ENCODE results near the gene CBR1.

CBR1 gene

GRCh38 chr21:36113647-36114428, 44.0 kb downstream of the CBR1 start:
- Histone ChIP-seq H3K27me3 (replicated peaks) (no peaks in the 10 kb centered on the region), H3K27ac (no peak overlapping the region), H3K4me3 (ENCODE audit: low read depth, low read length) (no peak overlapping the region), H3K36me3 (replicated peaks) (no peaks in the 10 kb centered on the region)
- in situ Hi-C loops (cut with HindIII; ENCODE audit: low pct_ligation_motif_present, low sequenced_read_pairs), result no loop called here
- no peak for DNase-seq
- TF ChIP-seq CTCF (IDR thresholded peaks at IDR 0.05; ENCODE audit: low read depth, low read length, missing control alignments), result no peak

DNA sequence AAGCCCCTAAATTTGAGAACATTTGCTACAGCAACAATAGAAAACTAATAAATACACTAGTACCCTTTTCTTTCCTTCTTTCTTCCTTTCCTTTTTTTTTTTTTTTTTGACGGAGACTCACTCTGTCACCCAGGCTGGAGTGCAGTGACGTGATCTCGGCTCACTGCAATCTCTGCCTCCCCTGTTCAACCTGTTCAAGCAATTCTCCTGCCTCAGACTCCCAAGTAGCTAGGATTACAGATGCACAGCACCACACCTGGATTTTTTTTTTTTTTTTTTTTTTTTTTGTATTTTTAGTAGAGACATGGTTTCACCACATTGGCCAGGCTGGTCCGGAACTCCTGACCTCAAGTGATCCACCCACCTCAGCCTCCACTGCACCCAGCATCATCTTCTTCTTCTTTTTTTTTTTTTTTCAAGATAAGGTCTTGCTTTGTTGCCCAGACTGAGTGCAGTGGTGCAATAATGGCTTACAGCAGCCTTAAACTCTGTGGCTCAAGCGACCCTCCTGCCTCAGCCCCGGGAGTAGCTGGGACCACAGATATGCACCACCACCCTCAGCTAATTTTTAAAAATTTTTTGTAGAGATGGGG, 45.4 kb downstream of the CBR1 start:
- Histone ChIP-seq H3K27ac (no peak overlapping the region), H3K27me3 (replicated peaks) (no peaks in the 10 kb centered on the region), H3K36me3 (replicated peaks) (no peaks in the 10 kb centered on the region), H3K4me3 (ENCODE audit: low read depth, low read length) (no peak overlapping the region)
- no peak for DNase-seq
- in situ Hi-C loops (cut with HindIII; ENCODE audit: low pct_ligation_motif_present, low sequenced_read_pairs), result no loop called here
- no peak for TF ChIP-seq CTCF (IDR thresholded peaks at IDR 0.05; ENCODE audit: low read depth, low read length, missing control alignments)

DNA sequence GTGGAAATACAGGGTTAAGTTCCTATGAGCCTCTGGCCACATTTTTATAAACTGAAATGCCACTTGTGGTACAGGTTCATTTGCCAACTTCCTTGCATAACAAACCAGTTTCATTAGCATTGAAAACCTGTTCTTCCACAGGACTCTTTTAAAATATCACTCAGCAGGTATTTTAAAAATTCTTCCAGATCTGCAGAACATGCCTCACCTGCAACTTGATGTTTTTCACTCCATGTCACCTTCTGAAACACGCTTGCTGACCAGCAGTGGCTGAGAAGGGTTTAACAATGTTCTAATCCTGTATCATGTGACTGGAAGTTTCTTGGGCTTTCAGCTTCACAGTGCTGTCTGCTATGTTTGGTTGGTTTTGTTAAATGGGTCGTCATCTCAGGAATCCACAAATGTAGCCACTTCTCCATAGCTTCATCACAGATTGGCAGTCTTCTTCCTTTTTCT, 47.5 kb downstream of the CBR1 start:
- TF ChIP-seq CTCF (IDR thresholded peaks at IDR 0.05; ENCODE audit: low read depth, low read length, missing control alignments), result no peak
- no peak for DNase-seq
- Histone ChIP-seq H3K36me3 (replicated peaks) (no peaks in the 10 kb centered on the region), H3K27ac (no peak overlapping the region), H3K27me3 (replicated peaks) (no peaks in the 10 kb centered on the region), H3K4me3 (ENCODE audit: low read depth, low read length) (no peak overlapping the region)
- in situ Hi-C loops (cut with HindIII; ENCODE audit: low pct_ligation_motif_present, low sequenced_read_pairs), result no loop called here

- Histone ChIP-seq H3K27ac (no peak overlapping the region), H3K36me3 (replicated peaks) (no peaks in the 10 kb centered on the region), H3K27me3 (replicated peaks) (no peaks in the 10 kb centered on the region), H3K4me3 (ENCODE audit: low read depth, low read length) (no peak overlapping the region)
- DNase-seq, result no peak
- no peak for TF ChIP-seq CTCF (IDR thresholded peaks at IDR 0.05; ENCODE audit: low read depth, low read length, missing control alignments)
- in situ Hi-C loops (cut with HindIII; ENCODE audit: low pct_ligation_motif_present, low sequenced_read_pairs), result no loop called here
These were observed 50.6 kb downstream of the CBR1 start for GRCh38 chr21:36120304-36120888.

All from brain microvascular endothelial cell (primary cell).